Stimulated activated CD8-positive, alpha-beta memory T cell treated with anti-CD3 and anti-CD28 coated beads, Interleukin-12 subunit alpha, Interleukin-12 subunit beta, amount 100 ng/mL, for 1 hour (primary cell): Measurements from ENCODE around the gene PGA3.
"Not testable (repeated sequence)": the region's sequence is repeated elsewhere in the genome, so short reads cannot be mapped to it uniquely, and the experiment has no call there.

ENCODE experiments used
- DNase-seq: peaks from one replicate; pipeline ENCODE4 v3.0.0-alpha.2; 2020; ENCODE audit warnings: low read depth

Gene PGA3

DNA sequence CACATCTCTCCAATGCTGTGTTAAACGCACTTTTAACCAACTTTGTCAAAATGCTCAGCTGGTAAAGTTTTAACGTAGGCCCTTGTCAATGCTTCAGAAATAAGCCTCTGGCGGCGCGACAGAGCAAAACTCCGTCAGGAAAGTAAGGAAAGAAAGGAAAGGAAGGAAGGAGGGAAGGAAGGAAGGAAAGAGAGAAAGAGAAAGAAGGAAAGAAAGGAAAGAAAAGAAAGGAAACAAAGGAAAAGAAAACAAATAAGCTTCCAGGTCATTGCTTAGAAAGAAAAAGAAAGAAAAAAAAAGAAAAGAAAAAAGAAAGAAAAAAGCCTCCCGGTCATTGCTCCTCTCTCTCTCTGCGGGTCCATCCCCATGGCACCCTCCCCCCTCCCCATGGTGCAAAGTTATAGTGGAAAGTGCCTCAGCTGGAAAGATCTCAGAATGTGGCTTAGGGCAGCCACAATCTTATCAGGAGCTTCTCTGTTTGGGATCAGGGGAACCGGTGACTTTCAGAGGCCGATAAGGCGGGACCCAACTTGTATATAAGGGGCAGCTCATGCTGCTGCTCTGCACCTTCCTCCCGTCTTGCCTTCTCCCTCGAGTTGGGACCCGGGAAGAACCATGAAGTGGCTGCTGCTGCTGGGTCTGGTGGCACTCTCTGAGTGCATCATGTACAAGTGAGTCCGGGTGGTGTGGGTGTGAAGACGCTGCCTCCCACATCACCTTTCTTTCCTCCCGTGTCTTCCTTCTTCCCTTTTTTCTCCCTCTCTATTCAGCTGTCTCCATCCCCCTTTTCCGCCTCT, at the start of gene PGA3:
Gene PGA3 (plus strand): TSS at position 566 of the 797 bp plus-strand sequence. CDS start 50 bp downstream, at position 616.
- DNase-seq, result not testable (repeated sequence)

DNA sequence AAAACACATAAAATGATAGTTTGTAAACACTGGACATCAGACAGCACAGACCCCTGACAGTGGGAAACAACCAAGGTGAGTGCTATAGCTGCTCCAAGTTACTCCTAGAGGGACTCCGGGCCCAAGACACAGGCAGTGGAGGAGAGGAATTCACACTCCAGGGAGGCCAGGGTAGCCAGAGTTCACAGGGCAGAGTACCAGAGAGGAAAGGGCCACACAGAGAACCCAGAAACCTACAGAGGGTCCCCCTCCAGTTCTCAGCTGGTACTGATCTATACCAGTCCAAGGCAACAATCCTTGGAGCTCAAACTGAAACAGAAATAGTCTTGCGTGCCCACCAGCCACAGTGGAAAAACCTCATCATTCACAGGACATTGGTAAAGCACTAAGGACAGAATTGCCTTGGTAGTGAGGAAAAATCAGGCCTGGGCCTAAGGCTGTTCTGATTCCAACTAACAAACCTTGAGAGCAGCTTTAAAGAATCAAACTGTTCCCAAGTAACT, 49.7 kb upstream of the PGA3 start:
- no peak for DNase-seq

DNA sequence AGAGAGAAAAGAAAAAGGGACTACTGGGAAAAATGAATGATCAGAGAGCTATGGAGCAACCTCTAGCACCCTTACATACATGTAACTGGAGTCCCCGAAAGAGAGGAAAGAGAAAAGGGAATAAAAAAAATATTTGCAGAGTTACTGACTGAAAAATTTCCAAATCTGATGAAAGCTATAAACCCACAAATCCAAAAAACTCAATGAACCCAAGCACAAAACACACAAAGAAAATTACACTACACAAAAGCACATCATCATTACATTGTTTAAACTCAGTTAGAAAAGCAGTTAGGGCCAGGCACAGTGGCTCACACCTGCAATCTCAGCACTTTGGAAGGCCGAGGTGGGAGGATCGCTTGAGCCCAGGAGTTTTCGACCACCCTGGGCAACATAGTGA, 48.8 kb upstream of the PGA3 start:
- DNase-seq, result no peak

DNA sequence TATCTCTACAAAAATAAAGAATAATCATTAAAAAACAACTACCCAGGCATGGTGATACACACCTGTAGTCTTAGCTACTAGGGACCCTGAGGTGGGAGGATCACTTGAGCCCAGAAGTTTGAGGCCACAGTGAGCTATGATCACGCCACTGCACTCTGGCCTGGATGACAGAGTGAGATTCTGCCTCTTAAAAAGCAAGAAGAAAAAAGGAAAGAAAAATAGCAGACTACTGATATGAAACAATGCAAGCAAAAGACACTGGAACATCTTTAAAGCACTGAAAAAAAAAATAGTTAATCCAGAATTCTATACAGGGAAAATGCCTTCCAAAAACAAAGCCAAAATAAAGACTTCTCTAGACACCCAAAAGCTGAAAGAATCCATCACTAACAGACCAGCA, 48.0 kb upstream of the PGA3 start:
- no peak for DNase-seq

DNA sequence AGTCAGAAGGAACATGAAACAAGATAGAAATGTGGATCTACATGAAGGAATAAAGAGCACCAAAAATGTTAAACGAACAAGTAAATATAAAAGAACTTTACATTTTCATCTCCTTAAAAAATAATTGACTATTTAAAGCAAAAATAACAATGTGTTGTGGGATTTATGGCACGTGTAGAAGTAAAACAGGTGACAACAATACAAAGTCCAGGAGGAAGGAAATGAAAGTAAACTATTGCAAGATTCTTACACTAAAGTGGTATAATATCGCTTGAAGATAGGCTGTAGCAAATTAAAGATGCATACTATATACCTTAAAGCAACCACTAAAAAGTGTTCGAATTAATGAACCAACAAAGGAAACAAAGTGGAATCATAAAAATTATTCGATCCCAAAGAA, 47.6 kb upstream of the PGA3 start:
- no peak for DNase-seq

DNA sequence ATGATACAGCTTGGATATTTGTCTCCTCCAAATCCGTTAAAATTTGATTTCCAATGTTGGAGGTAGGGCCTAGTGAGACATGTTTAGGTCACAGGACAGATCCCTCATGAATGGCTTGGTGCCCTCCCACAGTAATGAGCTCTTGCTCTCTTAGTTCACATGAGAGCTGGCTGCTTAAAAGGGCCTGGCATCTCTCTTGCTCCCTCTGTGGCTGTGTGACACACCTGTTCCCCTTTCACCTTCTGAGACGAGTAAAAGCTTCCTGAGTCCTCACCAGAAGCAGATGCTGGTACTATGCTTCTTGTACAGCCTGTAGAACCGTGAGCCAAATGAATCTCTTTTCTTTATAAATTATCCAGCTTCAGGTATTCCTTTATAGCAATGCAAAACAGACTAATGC, 45.6 kb upstream of the PGA3 start:
- DNase-seq, result no peak

DNA sequence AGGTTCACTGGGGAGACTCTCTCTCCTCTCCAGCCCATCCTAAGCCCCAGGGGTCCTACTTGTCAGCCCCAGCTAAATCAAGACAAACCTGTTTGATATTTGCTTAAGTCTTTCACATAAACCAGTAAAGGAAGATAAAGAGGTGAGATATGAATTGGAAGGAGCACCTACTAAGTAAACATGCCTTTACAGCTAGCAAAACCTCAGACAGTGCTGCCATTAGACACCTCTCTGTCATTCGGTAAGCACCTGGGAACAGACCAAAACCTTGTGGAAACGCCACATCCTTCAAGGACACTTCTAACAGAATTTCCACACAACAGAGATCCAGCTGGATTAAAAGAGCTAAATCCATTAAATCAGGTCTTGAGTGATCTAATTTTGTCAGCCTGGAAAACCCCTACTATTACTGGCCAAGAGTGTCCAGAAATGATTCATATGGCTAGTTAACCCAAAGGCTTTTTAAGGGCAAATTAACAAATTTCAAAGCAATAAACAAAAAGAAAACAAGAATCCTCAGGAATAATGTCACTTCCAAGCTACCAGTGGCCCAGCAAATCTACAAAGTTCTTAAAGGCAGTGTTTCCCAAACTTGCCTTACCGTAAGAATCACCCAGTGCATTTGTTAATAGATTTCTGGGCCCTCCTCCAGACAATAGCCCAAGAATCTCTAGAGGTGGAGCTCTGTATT, 44.5 kb upstream of the PGA3 start:
- no peak for DNase-seq

DNA sequence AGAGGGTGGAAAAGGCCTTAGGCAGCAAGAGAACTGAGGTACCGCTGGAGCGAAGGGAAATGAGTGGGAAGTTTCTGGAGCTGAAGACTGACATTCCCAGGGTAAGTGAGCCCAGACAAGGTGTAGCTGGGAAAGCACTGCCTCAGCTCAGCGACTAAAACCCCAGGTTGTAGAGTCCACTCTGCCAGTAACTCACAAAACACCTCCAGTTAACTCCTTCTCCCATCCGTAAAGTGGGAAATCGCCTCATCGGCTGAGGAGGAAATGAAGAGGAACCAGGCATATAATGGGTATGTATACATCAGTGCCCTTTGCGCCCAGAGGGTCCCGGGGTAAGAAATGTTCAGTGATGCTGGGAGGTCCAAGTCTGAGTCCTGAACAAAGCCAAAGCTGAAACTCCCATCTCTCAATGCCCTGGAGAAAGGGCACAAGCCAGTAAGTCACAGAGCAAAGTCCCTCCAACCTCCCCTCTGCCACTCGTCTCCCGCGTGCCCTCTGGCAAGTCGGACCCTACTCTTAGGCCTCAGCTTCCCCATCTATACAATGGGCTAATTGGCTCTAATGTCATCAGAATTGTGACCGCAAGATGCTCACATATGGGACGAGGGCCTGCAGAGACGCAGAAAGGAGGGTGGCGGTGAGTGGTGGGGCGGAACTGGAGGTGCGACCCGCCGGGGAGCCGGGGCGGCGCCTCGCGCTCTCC, 42.7 kb upstream of the PGA3 start:
- DNase-seq, result no peak

DNA sequence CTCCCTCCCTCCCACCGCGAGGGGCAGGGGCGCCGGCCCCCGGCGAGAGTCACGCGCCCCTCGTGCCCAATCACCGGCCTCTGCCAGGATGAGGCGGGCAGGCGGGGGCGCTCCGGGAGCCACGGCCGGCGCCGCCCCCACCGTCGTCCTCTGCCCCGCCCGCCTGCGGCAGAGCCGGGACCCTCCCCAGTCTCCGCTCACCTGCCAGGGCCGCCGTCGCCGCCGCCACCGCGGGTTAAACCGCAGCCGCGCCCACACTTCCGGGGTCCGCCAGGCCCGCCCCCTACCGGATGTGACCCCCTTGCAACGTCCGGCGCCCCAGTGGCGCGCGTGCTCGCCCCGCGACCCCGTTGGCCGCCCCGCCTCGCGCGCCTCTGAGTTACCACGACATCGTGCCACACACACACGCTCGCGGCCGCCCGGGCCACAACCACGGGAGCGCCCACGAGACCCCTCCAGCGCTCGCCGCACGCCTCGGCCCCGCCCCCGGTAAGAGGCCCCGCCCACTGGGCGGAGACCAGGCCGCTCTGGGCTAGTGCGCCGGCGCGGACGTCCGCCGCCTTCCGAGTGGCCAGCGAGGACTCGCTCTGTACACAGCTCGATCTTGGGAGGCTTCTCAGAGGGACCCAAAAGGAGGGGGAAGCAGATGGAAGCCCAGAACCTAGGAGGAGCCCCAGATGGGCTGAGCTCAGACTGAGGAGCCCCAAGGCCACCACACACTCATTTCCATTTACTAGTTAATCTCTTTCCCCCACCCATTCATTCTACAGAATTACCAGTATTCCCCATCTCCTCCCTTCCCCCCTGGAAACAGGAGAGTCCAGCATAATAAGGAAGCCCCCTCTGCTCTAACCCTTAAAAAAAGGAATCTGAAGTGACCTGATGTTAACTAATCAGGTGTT, 41.9 kb upstream of the PGA3 start, which contains the start of gene VPS37C:
Gene VPS37C (minus strand): TSS at position 237 of the 902 bp plus-strand sequence. CDS start 22,597 bp downstream, outside the sequence.
- peak; percentile 87 for DNase-seq

DNA sequence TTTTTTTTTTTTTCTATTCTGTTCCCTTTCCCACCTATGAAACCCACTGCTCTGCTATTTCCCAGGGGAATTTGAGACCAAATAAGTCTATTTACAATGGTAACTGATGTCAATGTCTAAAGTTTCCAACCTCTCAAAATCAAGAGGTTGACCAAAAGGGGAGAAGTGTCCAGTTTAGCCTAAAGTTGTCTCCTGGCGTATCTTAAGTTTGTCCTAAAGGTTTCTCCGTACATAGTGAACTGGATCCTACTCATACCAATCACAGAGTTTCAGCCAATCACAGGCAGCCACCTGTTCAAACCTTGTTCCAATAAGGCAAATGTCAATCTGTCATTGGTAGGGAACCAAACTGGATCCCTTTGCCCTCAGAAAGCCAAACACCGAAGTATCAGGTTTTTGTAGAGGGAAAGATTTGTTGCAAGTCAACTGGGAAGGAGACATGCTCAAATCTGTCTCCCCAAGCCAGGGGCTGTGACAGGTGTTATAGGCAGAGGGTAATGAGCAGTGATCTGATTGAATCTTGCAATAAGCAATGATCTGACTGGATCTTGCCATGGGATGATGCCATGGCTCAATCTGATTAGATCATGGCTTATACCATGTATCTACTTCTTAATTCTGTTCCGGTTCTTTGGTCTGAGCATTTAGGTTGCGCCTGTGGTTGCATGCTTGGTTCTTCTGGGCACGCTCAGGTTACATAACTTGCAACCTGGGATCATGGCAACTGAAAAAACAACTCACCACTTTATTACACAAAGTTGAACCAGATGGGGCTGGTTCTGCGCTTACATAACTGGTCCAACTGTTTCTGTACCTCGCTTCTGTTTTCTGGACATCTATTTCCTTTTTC, 41.0 kb upstream of the PGA3 start:
- DNase-seq, result no peak

DNA sequence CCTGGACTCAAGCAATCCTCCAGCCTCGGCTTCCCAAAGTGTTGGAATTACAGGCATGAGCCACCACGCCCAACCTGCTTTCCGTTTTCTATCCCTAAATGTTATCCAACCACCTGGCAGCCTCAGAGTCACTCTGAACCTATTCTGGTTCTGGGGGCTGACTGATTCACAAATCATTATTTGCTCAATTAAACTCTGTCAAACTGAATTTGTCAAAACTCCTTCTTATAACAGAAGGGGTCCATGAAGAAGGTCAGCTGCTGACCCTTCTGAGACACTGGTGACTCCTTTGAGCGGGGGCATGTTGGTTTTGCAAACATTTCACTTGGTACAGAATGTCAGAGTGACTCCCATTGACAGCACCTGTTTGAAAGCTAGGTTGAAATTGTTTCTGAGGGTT, 40.3 kb upstream of the PGA3 start:
- no peak for DNase-seq

DNA sequence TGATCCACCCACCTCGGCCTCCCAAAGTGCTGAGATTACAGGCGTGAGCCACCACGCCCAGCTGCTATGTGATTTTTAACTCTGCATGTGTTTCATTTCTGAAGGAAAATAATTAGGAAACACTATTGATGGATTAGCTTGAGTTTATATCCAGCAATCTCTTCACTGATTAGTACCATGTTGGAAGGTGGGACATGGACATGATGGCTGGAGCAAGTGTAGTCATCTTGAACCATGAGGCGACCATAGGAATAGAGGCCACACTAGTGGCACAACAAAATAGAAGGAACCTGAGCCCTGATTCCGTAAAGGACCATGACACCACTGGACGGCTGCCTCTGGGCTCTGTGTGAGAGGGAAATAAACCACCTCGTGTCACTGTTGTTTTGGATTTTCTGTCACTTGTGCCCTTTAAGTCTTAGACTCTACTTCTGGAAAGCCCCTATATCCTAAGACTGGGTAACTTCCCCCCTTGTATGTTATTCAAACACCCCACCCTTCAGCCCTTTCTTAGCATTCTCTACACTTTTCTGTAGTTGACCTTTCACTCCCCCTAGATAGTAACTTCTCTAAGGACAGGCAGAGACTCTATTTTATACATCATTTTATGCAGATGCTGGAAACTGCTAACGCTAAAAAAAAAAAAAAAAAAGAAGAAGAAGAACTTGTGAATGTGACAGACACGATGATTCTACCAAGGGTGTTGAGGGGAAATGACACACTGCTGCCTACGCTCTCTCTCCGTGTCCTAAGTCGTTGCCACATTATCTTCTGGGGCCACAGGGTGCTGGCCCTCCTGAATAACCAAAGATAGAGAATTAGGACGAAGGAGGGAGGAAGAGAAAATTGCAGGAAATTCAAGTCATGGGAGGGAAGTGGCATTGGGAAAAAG, 39.4 kb upstream of the PGA3 start:
- DNase-seq, result no peak

DNA sequence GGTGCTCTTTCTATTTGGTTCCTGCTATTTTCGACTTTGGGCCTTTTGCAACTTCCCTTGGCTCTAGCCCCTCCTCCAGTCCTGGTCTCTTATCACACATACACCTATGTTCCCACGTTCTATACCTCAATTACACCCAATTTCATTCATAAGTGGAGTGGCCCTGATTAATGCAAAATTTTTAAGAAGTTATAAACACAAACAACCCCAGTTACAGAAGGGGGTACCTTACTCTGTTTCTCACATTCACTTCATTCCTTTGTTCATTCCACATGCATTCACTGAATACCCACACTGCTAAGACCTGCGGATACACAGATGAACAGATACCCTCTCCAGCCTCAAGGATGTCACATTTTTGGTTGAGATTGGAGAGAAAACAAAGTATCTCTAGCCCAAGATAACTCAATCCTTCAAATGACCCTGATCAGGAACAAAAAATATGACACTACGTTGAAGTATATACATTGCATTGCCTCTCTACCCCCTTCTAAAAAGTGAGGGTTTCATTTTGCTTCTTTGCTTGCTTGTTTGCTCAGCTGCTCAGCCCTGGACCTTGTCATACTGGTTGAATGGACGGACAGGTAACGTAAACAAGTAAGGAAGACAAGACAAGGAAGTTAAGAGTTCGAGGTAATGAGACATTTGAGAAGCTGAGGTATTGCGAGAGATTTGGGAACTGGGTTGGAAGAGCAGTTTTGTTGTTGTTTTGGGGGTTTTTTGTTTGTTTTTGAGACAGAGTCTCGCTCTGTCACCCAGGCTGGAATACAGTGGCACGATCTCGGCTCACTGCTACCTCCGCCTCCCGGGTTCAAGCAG, 38.5 kb upstream of the PGA3 start:
- DNase-seq, result no peak

DNA sequence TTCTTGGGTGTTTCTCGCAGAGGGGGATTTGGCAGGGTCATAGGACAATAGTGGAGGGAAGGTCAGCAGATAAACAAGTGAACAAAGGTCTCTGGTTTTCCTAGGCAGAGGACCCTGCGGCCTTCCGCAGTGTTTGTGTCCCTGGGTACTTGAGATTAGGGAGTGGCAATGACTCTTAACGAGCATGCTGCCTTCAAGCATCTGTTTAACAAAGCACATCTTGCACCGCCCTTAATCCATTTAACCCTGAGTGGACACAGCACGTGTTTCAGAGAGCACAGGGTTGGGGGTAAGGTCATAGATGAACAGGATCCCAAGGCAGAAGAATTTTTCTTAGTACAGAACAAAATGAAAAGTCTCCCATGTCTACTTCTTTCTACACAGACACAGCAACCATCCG, 37.5 kb upstream of the PGA3 start:
- DNase-seq, result not testable (repeated sequence)

DNA sequence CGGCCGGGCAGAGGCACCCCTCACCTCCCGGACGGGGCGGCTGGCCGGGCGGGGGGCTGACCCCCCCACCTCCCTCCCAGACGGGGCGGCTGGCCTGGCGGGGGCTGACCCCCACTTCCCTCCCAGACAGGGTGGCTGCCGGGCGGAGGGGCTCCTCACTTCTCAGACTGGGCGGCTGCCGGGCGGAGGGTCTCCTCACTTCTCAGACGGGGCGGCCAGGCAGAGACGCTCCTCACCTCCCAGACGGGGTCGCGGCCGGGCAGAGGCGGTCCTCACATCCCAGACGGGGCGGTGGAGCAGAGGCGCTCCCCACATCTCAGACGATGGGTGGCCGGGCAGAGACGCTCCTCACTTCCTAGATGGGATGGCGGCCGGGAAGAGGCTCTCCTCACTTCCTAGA, 37.0 kb upstream of the PGA3 start:
- not testable (repeated sequence) for DNase-seq

DNA sequence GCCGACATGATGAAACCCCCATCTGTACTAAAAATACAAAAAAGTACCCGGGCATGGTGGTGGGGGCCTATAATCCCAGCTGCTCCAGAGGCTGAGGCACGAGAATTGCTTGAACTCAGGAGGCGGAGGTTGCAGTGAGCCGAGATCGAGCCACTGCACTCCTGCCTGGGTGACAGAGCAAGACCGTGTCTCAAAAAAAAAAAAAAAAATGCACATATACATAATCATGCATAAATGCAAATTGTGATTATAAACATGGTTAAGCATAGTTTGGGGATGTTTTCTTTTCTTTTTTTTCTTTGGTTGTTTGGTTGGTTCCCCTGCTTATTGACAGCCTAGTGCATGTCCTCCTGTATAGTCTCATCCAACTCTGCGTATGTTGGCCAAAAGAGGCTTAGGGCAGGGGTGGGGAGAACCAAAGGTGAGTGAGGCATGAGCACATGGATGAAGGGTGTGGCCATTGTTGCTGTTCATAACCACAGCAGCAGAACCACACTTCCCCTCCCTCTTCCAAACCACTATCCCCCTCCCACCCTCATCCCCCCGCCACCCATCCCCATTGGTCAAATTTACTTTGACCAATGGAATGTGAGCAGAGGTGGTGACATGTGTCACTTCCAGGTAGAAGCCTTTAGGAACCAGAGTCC, 35.1 kb upstream of the PGA3 start:
- no peak for DNase-seq

DNA sequence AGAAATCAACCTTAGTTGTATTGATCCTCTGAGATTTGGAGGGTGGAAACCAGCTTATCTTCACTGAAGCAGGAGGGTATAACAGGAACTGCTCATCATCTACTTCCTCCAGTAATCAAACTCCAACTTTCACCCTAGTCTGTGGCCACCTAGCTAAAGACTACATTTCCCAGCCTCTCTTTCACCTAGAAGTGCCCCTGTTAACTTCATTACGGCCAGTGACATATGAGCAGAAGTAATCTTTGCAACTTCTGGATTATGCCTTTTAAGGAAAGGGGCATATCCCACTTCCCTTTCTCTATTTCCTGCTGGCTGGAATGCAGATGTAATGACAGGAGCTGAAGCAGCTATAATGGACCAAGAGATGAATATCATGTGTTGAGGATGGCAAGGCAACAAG, 34.5 kb upstream of the PGA3 start:
- DNase-seq, result no peak

DNA sequence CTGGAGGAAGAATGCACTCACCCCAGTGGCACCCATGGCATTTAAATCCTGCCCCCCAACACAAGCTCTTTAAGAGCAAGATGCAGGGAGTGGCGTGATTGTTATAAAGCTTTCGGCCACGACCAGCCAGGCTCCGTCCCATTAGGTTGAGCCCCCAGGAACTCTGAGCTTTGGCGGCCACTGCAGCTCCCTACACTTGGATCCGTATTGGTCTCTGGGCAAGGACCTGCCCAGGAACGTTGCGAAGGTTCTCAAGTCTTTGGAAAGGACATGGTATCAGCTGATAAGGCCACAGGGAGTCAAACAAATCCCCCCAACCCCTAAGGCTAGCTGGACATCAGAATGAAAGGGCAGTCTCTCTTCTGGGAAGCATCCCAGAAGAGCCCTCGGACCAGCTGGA, 32.7 kb upstream of the PGA3 start:
- no peak for DNase-seq
